HG03439 (cell line): ENCODE results near the gene PRKAR2B.

Experiments
- ATAC-seq: cut with Tn5 transposase; IDR thresholded peaks from one replicate; pipeline ENCODE4 v1.9.1; 2021; ENCODE audit warnings: mild to moderate bottlenecking, moderate library complexity; ENCODE audit not compliant: unreplicated experiment

PRKAR2B gene

DNA sequence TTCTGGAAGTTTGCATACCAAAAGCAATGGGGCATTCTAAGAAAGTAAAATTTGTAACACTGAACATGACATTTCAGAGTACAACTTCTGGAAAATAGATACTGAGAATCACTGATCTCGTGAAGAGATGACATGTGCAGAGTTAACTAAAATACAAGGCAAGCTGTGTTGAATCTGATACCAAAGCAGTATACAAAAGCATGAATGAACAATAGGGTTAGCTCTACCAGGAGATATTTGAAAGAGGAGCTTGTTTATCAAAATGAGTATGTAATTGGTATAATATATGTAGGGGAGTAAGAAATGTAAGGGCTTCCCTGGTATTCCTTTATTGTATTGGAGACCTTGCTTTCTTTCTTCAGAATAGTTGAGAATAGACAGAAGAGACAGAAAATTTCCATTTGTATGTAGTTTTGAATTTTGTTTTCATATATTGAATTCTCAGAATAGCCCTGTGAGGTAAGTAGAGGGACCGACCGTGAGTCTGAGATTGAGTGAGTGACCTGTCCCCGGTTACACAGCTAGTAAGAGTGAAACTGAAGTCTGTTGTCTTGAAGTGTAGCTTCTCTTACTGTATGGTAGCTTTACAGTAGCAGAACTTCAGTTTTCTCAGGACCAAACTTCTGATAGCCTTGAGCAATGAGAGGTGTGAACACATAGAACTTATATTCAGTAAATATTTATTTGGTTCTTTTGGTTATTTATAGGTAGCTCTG is 129.3 kb downstream of the PRKAR2B start:
- peak; percentile 56 for ATAC-seq

GRCh38 chr7:107179326-107180164 is 135.0 kb downstream of the PRKAR2B start:
- ATAC-seq, result no peak

- ATAC-seq, result no peak
These were observed 135.9 kb downstream of the PRKAR2B start for GRCh38 chr7:107180378-107180777.

DNA sequence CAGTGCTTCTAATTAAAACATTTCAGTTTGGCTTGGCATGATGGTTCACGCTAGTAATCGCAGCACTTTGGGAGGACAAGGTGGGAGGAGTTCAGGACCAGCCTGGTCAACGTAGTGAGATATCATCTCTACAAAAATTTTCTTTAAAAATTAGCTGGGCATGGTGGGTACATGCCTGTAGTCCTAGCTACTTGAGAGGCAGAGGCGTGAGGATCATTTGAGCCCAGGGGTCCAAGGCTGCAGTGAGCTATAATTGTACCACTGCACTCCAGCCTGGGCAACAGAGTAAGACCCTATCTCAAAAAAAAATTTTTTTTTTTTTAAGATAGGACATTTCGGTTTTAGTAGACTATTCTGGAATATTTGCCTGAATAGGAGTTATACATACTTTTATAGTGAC is 136.7 kb downstream of the PRKAR2B start:
- ATAC-seq, result no peak

- no peak for ATAC-seq
These were observed 141.2 kb downstream of the PRKAR2B start for GRCh38 chr7:107185716-107186115.

- ATAC-seq, result no peak
These were observed 141.7 kb downstream of the PRKAR2B start for GRCh38 chr7:107186240-107186639.

DNA sequence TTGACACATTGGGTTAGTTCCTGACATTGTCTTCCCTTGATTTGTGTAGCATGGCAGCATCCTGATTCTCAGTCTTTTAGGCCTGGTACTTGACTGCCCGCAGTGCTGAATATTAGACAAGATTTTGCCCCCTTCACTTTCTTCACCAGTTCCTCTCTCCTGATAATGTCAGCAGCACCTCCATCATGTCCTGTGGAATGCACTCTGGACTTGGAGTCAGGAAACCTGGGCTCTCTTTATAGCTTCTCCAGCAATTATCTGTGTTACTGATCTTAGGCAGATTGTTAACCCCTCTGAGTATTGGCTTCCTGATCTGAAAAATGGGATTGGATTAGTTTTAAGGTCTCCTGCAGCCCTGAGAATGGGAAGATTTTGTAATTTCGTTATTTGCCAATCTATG is 143.3 kb downstream of the PRKAR2B start:
- ATAC-seq, result no peak

GRCh38 chr7:107190090-107190489 is 145.6 kb downstream of the PRKAR2B start:
- ATAC-seq, result no peak

DNA sequence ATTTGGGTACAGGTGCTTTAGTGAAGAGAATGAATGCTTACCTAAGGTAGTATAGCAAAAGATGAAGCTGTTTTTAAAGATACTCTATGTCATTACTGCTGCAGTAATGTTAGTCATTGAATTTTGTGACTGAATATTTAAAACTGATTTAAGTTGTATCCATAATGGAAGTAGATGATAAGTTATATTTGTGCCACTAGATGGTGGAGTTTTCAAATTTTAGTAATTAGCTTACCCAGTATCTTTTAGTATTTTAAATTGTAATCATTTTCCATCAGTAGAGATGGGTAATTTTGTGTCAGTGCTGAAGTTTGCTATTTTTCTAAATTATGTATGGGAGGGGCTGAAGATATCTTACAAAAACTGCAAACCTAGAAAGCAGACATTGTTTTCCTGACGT is 149.5 kb downstream of the PRKAR2B start:
- no peak for ATAC-seq

GRCh38 chr7:107196834-107197610 is 152.5 kb downstream of the PRKAR2B start:
- ATAC-seq, result no peak

DNA sequence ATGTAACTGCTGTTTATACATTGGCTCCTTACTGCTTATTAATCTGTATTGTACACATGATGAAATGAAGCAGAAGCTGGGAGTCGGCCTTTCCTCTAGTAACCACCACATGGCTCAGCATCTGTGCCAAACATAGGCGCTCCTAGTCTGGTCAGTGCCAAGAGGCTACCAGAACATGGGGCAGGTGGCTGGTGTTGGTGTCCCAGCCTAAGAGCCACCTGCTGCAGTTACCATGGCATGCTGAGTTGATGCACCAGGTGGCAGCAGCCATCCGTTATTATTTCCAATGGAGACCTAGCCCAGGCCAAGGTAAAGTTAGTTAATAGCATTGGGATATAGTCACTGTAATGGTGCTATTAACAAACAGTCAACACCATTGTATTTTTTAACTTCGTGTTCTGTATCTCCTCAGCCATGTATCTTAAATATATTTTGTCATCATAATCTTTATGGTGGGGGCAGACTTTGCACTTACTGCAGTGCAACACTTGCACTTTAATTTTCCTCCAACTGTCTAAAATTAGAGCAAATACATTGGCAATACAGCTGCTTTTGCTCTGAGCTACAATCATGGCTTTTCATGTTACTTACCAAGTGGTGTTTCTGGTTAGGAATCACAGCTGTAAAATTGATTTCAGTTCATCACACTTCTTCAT is 157.4 kb downstream of the PRKAR2B start:
- ATAC-seq, result no peak

- ATAC-seq, result no peak
These were observed 159.1 kb downstream of the PRKAR2B start for GRCh38 chr7:107203607-107204006.

GRCh38 chr7:107206136-107206535 is 161.6 kb downstream of the PRKAR2B start:
- no peak for ATAC-seq

GRCh38 chr7:107206706-107207105 is 162.2 kb downstream of the PRKAR2B start:
- ATAC-seq, result no peak

DNA sequence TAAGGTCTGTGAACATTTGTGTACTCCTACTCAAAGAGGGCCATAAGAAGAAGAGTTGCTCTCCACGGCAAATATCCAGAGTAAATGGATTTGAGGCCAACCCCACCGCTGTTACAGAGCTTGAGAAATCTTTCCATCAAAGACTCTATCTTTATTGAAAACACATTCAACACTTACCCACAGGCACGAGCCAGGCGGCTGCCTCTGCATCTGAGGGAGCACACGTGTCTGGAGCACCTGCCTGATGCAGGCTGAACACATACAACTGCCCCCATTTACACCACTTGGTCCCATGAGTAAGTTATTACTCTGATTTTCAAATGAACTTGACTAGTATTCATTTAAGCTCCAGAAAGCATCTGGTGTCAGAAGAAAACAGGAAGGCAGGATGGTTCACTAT is 163.0 kb downstream of the PRKAR2B start:
- ATAC-seq, result no peak

- no peak for ATAC-seq
These were observed 163.6 kb downstream of the PRKAR2B start for GRCh38 chr7:107208024-107208521.

DNA sequence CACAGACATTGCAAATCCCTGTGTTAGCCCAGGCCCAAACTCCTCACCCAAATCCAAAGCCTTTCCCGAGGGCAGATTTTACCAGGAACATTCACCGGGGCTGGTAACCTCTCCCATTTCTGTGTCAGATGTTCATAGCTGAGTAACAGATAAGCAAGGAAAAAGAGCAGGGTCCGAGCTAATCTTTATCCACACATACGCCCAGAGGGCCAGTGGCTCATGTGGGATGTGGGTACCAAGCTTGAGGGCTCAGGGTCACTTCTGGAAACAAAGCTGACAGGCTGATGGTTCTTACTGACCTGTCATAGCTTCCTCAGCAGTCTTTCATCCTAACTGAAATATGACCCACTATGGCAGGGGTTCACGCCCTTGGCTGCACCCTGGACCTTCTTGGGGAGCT is 164.1 kb downstream of the PRKAR2B start:
- ATAC-seq, result no peak

GRCh38 chr7:107209565-107209964 is 165.1 kb downstream of the PRKAR2B start:
- ATAC-seq, result no peak

DNA sequence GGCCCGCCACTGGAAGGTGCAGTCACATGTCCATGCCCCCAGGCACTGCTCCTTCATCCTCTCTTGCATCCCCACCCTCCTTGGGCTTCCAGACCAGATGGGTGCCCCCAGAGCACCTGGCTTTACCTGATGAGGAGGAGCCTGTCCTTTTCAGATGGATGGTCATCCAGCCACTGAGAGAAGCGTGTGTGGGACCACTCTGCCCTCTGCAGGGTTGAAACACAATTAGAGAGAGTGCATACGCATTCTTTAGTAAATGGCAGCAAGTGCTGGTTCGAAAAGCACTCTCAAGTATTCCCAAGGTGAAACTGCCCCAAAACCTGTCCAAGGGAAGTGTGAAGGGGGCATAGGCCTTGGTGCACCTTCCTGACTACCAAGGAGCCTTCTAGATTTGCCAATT is 165.9 kb downstream of the PRKAR2B start:
- no peak for ATAC-seq
